HL-60 (cell line): ENCODE data around the gene PIMREG.

ENCODE experiments used
- DNase-seq, 2 experiments: peaks; one replicate each; pipeline ENCODE4 v3.0.0-alpha.2; 2010 to 2020; ENCODE audit warnings: low read depth in 1 of 2, low spot score in 1 of 2
- H3K27ac ChIP-seq: fragments of 250-450 bp; sonication (Bioruptor Pico); replicated peaks from 2 replicates; pipeline ENCODE4 v1.5.1; 2020; ENCODE audit warnings: mild to moderate bottlenecking, moderate library complexity
- H3K27me3 ChIP-seq: fragments of 250-450 bp; sonication (Bioruptor Pico); 2 replicates; pipeline ENCODE4 v1.5.1; 2021; ENCODE audit warnings: mild to moderate bottlenecking, moderate library complexity; ENCODE audit not compliant: insufficient read depth, poor library complexity, severe bottlenecking
- H3K4me3 ChIP-seq: replicated peaks from 2 replicates; pipeline ENCODE4 v1.5.1; 2011; ENCODE audit warnings: mild to moderate bottlenecking, control low read depth, low read length; ENCODE audit not compliant: insufficient read depth
- CTCF ChIP-seq: IDR thresholded peaks from one replicate; pipeline ENCODE4 v1.5.1; 2011; ENCODE audit warnings: low read length, control low read depth, inconsistent platforms; ENCODE audit not compliant: insufficient read depth
- GABPA ChIP-seq: IDR thresholded peaks from 2 replicates; pipeline ENCODE4 v1.6.1; 2012; ENCODE audit warnings: low read depth
- POLR2AphosphoS5 ChIP-seq: IDR thresholded peaks from 2 replicates; pipeline ENCODE4 v1.6.1; 2012; ENCODE audit warnings: low read depth
- REST ChIP-seq: IDR thresholded peaks from 2 replicates; pipeline ENCODE4 v1.6.1; 2012; ENCODE audit warnings: low read depth; ENCODE audit not compliant: insufficient replicate concordance
- SPI1 ChIP-seq: IDR thresholded peaks from 2 replicates; pipeline ENCODE4 v1.6.1; 2012; ENCODE audit warnings: low read depth, mild to moderate bottlenecking, borderline replicate concordance

Gene PIMREG

GRCh38 chr17:6408276-6408675, 36.0 kb upstream of the PIMREG start:
- TF ChIP-seq POLR2AphosphoS5: no peak
- TF ChIP-seq REST: no peak
- TF ChIP-seq GABPA: no peak
- DNase-seq: no peak
- H3K27me3 ChIP-seq: no peaks in the 10 kb centered on the region
- no peak overlapping the region for H3K4me3 ChIP-seq
- H3K27ac ChIP-seq: no peak overlapping the region

- Histone ChIP-seq H3K27me3 (no peaks in the 10 kb centered on the region), H3K4me3 (no peak overlapping the region), H3K27ac (no peak overlapping the region)
- DNase-seq: no peak
- no peak for TF ChIP-seq REST
- no peak for TF ChIP-seq POLR2AphosphoS5
- no peak for TF ChIP-seq CTCF
- no peak for TF ChIP-seq GABPA
- no peak for TF ChIP-seq SPI1
These were observed 35.5 kb upstream of the PIMREG start for GRCh38 chr17:6408735-6409134.

GRCh38 chr17:6413065-6413464, 31.2 kb upstream of the PIMREG start:
- Histone ChIP-seq H3K4me3 (no peak overlapping the region), H3K27ac (no peak overlapping the region), H3K27me3 (no peaks in the 10 kb centered on the region)
- peak in 1 of 2 experiments; percentile 2 for DNase-seq
- TF ChIP-seq REST: no peak
- no peak for TF ChIP-seq POLR2AphosphoS5
- no peak for TF ChIP-seq SPI1
- TF ChIP-seq CTCF: peak; percentile 17
- no peak for TF ChIP-seq GABPA

GRCh38 chr17:6415616-6416015, 28.6 kb upstream of the PIMREG start:
- DNase-seq: no peak
- no peak overlapping the region for H3K4me3 ChIP-seq
- no peaks in the 10 kb centered on the region for H3K27me3 ChIP-seq
- no peak overlapping the region for H3K27ac ChIP-seq
- TF ChIP-seq REST (no peak), CTCF (no peak), POLR2AphosphoS5 (no peak), SPI1 (no peak), GABPA (no peak)
